Keratinocyte (primary cell): ENCODE measurements around the gene IPO13.

ENCODE experiments used
- EZH2 ChIP-seq: IDR thresholded peaks from one replicate; pipeline ENCODE4 v1.6.1; 2012; ENCODE audit warnings: inconsistent platforms, mild to moderate bottlenecking, low read length, moderate library complexity
- TF ChIP-seq, protein P1 (sequence below), 3 experiments: IDR thresholded peaks in 1 of 3; conservative IDR thresholded peaks in 1 of 3; optimal IDR thresholded peaks in 1 of 3; 2 replicates in 2 of 3; 3 replicates in 1 of 3; pipeline versions ENCODE3 to v1.5.1; 2011; ENCODE audit warnings: low read length in 3 of 3, mild to moderate bottlenecking in 3 of 3, moderate library complexity in 2 of 3, control low read depth in 1 of 3, inconsistent platforms in 1 of 3; ENCODE audit not compliant: insufficient read depth in 2 of 3; ENCODE audit errors: extremely low read depth in 1 of 3

DNA sequence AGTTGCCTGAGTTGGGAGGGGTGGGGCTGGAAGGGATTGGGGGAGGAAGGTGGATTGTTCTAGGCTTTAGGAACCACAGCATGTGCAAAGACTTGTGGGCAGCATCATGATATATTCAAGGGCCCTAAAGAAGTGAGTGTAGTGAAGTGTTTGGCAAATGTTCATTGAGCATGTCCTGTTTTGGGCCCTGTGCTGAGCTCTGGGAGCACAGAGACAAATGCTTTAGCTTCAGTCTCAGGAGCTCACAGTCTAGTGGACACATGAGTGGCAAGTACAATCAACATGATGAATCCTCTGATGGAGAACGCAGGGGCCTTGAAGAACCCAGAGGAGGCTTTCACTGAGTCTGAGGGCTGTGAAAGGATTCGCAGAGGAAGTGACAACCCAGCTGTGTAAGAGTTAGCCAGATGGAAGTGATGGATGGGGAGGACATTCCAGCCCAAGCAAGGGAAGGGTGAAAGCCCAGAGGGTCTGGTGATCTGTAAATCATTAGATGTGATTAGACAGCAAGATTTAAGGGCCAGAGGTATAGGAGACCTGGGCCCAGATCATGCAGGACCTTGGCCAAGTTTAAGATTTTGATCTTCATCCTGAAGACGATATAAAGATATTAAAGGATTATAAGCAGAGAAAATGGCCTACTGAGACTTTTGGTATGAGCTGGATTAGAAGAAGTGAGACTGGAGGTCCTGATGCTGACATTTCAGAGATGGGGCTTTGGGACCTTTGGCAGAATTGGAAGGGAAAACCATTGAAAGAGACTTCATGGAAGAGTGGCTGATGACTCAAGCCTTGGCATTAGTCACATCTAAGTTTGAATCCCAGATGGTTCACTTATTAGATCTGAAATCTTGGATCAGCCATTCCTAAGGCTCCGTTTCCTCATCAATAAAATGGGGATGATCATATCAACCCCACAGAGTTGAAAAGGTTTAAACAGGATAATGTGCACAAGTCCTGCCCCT, 4.6 kb downstream of the IPO13 start:
- TF ChIP-seq, protein P1, sequence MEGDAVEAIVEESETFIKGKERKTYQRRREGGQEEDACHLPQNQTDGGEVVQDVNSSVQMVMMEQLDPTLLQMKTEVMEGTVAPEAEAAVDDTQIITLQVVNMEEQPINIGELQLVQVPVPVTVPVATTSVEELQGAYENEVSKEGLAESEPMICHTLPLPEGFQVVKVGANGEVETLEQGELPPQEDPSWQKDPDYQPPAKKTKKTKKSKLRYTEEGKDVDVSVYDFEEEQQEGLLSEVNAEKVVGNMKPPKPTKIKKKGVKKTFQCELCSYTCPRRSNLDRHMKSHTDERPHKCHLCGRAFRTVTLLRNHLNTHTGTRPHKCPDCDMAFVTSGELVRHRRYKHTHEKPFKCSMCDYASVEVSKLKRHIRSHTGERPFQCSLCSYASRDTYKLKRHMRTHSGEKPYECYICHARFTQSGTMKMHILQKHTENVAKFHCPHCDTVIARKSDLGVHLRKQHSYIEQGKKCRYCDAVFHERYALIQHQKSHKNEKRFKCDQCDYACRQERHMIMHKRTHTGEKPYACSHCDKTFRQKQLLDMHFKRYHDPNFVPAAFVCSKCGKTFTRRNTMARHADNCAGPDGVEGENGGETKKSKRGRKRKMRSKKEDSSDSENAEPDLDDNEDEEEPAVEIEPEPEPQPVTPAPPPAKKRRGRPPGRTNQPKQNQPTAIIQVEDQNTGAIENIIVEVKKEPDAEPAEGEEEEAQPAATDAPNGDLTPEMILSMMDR (optimal IDR thresholded peaks at IDR 0.05 in 1 of 3, IDR thresholded peaks at IDR 0.05 in 1 of 3, conservative IDR thresholded peaks at IDR 0.05 in 1 of 3; ENCODE audit: extremely low read depth in 1 of 3, insufficient read depth in 2 of 3, low read length in 3 of 3): no peak
- no peak for TF ChIP-seq EZH2
